Measurements from ENCODE around the gene CATSPERD. TPM values are rescaled to one million over a fixed set of nuclear protein-coding genes. Genes with fewer than 3 reads are reported as not detected.

CATSPERD gene
- total RNA-seq, 1 donor from 2014 or later, result not detected

GRCh38 chr19:5785423-5785822 lies 65.0 kb downstream of the CATSPERD start:
- ChIA-PET POLR2A (no interaction called here), CTCF (no interaction called here)
- DNase-seq (no peak), ATAC-seq (ENCODE audit: low read depth) (no peak)
- TF ChIP-seq, protein P1, sequence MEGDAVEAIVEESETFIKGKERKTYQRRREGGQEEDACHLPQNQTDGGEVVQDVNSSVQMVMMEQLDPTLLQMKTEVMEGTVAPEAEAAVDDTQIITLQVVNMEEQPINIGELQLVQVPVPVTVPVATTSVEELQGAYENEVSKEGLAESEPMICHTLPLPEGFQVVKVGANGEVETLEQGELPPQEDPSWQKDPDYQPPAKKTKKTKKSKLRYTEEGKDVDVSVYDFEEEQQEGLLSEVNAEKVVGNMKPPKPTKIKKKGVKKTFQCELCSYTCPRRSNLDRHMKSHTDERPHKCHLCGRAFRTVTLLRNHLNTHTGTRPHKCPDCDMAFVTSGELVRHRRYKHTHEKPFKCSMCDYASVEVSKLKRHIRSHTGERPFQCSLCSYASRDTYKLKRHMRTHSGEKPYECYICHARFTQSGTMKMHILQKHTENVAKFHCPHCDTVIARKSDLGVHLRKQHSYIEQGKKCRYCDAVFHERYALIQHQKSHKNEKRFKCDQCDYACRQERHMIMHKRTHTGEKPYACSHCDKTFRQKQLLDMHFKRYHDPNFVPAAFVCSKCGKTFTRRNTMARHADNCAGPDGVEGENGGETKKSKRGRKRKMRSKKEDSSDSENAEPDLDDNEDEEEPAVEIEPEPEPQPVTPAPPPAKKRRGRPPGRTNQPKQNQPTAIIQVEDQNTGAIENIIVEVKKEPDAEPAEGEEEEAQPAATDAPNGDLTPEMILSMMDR (IDR thresholded peaks at IDR 0.05), result no peak
- Mint-ChIP-seq H3K4me1 (peaks cover 7% of the 10 kb centered on the region), H3K4me3 (no peak overlapping the region), H3K9me3 (no peaks in the 10 kb centered on the region), H3K27ac (no peak overlapping the region), H3K27me3 (no peaks in the 10 kb centered on the region), H3K36me3 (ENCODE audit: low read depth) (peaks cover 51% of the 10 kb centered on the region)
- intact Hi-C loops (cut with micrococcal nuclease), result no loop called here

- ChIA-PET POLR2A (no interaction called here), CTCF (no interaction called here)
- TF ChIP-seq, protein P1 (IDR thresholded peaks at IDR 0.05), result no peak
- Mint-ChIP-seq H3K4me3 (no peak overlapping the region), H3K27me3 (no peaks in the 10 kb centered on the region), H3K4me1 (peaks cover 15% of the 10 kb centered on the region), H3K36me3 (ENCODE audit: low read depth) (peaks cover 58% of the 10 kb centered on the region), H3K27ac (no peak overlapping the region), H3K9me3 (no peaks in the 10 kb centered on the region)
- intact Hi-C loops (cut with micrococcal nuclease), result no loop called here
- ATAC-seq (ENCODE audit: low read depth), result no peak
- no peak for DNase-seq
Measured at GRCh38 chr19:5786593-5787408, 66.4 kb downstream of the CATSPERD start.

GRCh38 chr19:5787409-5788182 lies 67.2 kb downstream of the CATSPERD start:
- Mint-ChIP-seq H3K4me1 (peaks cover 15% of the 10 kb centered on the region), H3K27me3 (no peaks in the 10 kb centered on the region), H3K27ac (no peak overlapping the region), H3K36me3 (ENCODE audit: low read depth) (peaks cover 58% of the 10 kb centered on the region), H3K4me3 (no peak overlapping the region), H3K9me3 (no peaks in the 10 kb centered on the region)
- TF ChIP-seq, protein P1 (IDR thresholded peaks at IDR 0.05), result no peak
- ATAC-seq (ENCODE audit: low read depth) (no peak), DNase-seq (no peak)
- ChIA-PET POLR2A (interaction anchor here (1.0 kb wide), 1 partner anchor 165 kb away, joined by 3 read pairs; the partner anchor contains the start of gene SAFB2), CTCF (no interaction called here)
- intact Hi-C loops (cut with micrococcal nuclease), result no loop called here

- intact Hi-C loops (cut with micrococcal nuclease), result no loop called here
- peaks cover 58% of the 10 kb centered on the region for H3K36me3 Mint-ChIP-seq (ENCODE audit: low read depth)
- no peaks in the 10 kb centered on the region for H3K9me3 Mint-ChIP-seq
- POLR2A ChIA-PET, result interaction anchor here (0.6 to 1.0 kb wide), 2 partner anchors 10 to 166 kb away, joined by 3 to 13 read pairs; partner anchors contain the start of gene SAFB2
- ATAC-seq (ENCODE audit: low read depth) (no peak), DNase-seq (no peak)
- H3K27ac Mint-ChIP-seq, result no peak overlapping the region
- TF ChIP-seq, protein P1 (IDR thresholded peaks at IDR 0.05), result no peak
- H3K27me3 Mint-ChIP-seq, result peaks cover 3% of the 10 kb centered on the region
- peaks cover 15% of the 10 kb centered on the region for H3K4me1 Mint-ChIP-seq
- H3K4me3 Mint-ChIP-seq, result no peak overlapping the region
- CTCF ChIA-PET, result no interaction called here
Measured at GRCh38 chr19:5788422-5788821, 68.0 kb downstream of the CATSPERD start.

DNA sequence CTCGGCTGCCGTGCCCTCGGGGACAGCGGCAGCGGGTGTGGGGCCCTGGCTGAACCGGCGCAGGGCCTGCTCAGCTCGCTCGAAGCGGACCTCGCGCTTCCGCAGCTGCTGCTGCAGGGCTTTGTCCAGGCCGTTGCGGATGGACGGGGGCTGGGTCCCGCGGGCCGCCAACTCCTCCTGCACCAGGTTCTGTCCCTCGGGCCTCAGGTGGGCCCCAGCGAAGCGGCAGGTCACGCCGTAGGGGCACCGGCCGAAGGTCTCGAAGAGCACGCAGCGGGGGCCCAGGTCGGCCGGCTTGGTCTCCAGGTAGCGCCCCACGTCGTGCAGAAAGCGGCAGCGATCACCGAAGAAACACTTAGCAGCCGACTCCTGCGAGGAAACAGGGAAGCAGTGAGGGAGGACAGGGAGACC lies 68.9 kb downstream of the CATSPERD start:
- H3K27ac Mint-ChIP-seq, result no peak overlapping the region
- ChIA-PET CTCF (interaction anchor here (2.3 kb wide), 1 partner anchor 15 kb away, joined by 10 read pairs; no protein-coding TSS in a partner anchor), POLR2A (interaction anchor here (1.5 to 2.9 kb wide), 3 partner anchors 39 to 166 kb away, joined by 4 to 15 read pairs (median 5); partner anchors contain the start of genes SAFB, SAFB2 and VMAC)
- TF ChIP-seq, protein P1 (IDR thresholded peaks at IDR 0.05), result no peak
- H3K4me3 Mint-ChIP-seq, result no peak overlapping the region
- intact Hi-C loops (cut with micrococcal nuclease), result no loop called here
- no peaks in the 10 kb centered on the region for H3K9me3 Mint-ChIP-seq
- peaks cover 3% of the 10 kb centered on the region for H3K27me3 Mint-ChIP-seq
- ATAC-seq (ENCODE audit: low read depth) (no peak), DNase-seq (no peak)
- H3K36me3 Mint-ChIP-seq (ENCODE audit: low read depth), result peaks cover 52% of the 10 kb centered on the region
- H3K4me1 Mint-ChIP-seq, result peaks cover 15% of the 10 kb centered on the region
